D341Med (cell line): Measurements from ENCODE around the gene PLAC1.

Source experiments
- DNase-seq: peaks from one replicate; pipeline ENCODE4 v3.0.0; 2012; ENCODE audit warnings: low spot score

Gene PLAC1, protein sequence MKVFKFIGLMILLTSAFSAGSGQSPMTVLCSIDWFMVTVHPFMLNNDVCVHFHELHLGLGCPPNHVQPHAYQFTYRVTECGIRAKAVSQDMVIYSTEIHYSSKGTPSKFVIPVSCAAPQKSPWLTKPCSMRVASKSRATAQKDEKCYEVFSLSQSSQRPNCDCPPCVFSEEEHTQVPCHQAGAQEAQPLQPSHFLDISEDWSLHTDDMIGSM

DNA sequence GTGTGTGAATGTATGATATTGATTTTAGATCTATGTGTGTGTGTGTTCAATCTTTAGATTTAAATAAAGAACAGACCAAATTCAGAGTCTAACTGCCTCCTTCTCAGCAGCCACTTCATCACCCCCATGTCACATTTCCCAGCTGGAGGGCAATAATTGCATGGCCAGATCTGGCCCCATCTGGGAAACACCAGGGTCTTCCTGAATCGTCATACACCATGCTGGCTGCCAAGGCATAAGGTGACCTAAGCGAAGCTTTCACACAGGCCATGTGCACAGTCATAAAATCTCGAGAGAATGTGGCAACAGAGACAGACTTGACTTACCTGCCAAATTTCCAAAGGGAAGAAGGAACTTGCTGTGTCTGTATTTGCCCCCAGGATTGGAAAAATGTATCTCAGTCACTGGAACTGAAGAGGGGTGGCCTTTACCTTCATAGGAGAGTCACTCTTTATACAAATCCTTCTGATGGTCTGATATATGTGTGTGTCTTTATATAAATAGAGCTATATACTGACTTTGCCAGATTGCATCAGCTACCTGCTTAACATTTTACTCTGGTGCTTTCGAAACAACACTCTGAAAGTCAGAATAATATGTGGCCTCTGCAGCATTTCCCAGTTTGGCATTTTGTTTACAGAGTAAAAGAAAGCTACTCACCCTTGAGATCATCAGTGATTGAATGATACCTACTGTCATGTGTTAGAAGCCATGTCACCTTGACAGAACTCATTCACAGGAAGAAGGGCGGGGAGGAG lies at the start of gene PLAC1:
Gene PLAC1, minus strand, starts transcription at position 470 of the 758 bp plus-strand sequence. CDS start 91,789 bp downstream, outside the sequence.
- DNase-seq = no peak

DNA sequence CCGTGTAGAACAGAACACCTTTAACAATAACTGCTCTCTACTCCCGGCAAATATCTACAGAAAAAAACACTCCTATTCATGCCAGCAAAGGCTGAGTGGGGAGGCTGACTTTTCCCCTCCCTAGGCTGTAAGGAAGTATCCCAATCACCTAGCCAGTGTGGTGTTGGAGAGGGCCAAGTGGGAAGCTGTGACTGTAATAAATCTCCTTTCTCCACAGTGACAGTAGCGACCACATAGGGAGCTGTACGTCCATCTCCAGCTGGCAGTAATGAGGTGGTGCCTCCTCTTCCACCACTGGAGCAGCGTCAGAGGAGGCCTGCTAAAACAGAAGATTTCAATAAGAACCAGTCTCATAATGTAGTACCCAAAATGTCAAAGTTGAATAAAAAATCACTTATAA lies 47.9 kb upstream of the PLAC1 start:
- DNase-seq = no peak

DNA sequence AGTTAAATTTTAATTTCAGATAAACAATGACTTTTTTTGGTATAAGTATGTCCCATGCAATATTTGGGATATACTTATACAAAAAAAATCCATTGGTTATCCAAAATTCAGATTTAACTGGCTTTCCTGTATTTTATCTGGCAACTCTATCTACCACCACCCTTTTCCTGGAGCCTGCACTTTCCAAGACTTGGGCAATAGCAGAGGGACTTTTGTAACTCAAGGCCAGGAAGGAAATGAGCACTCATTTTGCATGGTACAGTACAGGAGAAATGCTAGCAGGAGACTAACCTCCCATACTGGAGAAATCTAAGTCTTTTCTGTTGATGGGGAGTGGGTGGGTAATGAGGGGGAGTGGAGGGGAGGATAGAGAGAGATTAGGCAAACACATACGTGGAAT lies 37.7 kb upstream of the PLAC1 start:
- DNase-seq = no peak

DNA sequence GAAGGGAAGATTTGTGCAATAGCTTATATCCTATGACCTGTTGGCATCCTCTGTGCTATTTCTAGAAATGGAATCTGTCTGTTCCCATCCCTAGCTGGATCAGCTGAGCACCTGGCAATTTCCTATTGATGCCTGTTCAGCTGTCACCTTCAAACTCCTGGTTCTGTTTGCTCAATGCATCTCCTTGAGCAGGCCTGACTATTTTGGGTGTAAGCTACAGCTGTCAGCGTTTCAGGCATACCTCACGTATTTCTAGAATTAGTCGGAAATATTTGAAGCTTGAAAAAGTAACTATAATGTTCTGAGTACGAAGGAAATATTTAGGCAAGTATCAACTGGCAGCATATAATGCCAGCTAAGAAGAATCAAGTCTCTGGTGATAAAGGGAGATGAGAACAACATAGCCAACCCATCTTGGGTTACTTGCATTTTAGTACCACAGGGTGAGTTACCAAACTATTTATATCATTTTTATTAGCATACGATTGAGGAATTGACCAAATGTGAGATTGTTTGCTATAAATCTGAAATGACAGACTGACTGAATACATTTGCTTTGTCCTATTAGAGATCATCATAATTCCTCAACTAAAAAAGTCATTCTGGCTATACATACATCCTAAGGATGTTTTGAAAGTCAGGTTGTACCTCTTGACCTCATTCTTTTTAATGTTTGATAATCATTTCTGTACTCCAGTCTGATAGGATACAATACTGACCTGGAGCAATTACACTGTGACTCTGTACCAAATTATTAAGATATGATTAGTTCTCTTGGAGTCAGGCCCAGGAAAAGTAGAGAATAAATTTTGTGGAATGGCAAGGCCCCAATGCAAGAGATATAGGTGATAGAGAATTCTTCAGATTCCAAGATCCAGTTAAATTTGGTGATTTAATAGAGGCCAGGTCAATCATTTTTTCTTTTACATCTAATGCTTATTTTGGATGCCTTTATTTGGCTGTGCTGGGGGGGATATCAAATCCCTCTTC lies 36.4 kb upstream of the PLAC1 start:
- no peak for DNase-seq

DNA sequence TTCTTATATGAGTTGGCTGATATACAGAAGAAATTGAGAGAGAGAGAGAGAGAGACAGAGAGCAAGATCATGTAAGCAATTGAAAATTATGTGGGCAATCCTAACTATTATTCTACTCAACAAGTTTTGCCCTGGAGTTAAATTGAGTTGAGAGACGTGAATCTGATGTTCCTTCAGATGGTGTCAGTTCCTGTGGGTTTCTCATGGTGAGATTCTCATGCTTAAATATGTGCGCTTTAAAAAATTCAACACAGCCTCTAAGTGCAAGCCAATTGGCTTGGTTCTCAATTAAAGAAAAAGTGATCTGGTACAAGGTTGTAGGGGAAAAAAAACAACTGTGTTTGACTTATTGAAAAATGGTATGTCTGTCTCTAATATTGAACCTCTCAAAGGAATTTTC lies 35.4 kb upstream of the PLAC1 start:
- no peak for DNase-seq

DNA sequence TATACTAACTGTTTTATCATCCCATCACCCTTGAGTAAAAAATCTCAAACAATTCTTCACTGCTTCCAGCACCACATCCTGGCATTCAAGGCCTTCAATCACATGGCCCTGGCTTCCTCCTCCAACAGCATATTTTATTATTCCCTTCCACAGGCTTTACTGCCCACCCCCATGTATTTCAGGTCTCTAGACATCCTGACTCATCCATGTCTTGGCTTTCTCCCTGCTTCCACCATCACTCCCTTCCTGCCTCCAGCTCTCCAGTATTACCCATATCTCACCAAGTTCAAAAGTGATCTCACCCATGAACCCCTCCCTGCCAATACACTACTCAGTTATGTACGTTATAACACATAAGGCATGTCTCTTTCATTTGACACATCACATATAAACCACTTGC lies 34.7 kb upstream of the PLAC1 start:
- no peak for DNase-seq

DNA sequence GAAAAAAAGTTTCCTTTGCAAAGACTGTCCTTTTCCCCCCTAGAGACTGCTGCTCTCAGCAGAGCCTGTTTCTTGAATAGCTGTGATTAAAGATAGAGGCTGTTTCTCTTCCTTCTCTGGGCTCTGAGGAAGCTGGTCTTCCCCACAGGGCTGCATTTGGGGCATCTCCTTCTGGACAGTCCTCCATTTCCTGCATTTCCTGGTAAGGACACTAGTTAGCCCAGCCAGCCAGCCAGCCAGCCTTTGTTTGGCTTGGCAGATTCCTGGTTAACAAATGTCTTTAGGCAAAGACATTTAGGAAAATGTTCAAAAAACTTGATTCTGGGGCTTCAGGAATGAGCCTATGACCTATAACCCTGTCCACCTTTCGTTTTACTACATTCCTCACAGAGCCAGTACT lies 34.0 kb upstream of the PLAC1 start:
- no peak for DNase-seq

DNA sequence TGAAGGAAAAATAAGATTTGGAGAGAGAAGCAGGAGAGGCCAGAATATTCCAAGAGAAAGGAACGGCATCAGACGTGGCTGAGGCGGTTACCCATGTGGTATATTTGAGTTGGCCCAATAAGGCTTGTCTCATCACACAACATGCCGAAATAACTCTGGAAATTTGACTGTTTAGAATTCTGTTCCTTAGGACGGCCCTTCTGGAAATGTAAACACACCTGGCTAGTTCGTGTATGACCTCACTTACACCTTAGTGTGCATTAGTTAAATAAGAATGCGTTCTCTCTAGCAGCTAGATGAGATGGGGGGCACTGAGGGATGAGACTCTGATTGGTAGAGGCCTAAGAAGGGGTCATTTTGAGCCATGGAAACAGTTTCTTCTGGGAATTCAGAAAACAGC lies 33.2 kb upstream of the PLAC1 start:
- no peak for DNase-seq

DNA sequence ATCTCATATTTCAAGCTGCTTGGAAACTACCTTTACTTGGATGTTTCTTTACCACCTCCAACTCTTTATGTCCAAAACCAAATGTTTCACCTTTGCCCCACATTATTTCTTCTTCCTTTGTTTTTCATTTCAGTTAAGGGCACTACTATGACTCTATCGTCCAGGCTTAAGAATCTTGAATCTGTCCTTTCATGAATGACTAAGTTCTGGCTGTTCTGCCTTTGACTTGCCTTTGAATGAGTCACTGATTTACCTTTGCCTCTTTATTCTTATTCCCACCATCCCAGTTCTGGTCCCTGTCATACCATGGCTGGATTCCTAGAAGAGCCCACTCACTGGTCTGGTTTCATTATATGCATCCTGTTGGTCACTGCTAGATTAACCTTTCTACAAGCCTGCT lies 30.6 kb upstream of the PLAC1 start:
- no peak for DNase-seq

DNA sequence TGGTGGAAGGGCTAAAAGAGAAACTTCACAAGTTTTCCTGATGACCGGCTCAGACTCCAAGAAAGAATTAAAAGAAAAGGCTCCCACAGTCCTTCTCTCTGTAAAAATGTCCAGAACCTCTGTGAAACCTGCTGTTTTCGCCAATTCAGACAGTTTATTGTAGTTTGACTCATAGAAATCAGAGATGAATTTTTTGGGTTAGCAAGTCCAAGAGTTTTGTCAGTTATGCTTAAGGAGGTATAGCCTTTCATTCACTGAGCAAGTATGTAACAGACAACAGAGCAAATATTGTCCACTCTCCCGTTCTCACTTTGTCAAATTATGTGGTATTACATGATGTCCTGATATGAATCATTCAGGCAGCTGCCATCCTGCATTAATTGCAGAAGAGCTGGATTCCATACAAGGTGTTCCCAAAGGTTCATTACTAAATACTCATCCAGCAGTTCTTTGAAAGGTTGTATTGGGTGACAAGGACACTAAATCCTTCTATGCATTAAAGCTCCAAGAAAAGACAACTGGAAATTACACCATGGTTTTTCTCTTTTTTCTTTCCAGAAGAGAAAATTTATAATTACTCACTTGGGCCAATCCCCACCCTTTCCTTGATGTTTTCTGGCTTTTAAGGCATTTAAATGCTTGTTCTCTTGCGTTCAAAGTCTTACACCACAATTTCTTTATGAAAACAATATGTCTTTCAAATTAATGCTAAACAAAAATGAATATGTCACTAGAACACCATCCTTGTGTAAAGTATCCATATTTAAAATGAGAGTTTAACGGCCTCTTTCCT lies 30.0 kb upstream of the PLAC1 start:
- no peak for DNase-seq

DNA sequence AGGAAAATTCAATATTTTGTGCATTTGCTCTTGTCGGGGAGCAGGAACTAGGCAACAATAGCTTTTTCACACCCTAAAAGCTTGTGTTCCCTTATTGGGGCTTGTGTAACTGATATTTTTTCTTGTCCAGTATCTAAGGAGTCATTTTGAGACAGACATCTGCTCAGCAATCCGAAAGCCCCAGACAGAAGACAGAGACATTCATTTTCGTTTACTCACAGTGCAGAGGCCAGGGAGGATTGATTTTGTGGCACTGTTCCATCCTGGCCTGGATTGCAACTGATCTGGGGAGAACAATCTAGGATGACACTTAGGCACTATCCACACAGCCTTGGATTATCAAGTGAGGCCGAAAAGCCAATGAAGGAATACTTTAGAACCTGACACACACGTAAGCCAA lies 27.4 kb upstream of the PLAC1 start:
- no peak for DNase-seq

DNA sequence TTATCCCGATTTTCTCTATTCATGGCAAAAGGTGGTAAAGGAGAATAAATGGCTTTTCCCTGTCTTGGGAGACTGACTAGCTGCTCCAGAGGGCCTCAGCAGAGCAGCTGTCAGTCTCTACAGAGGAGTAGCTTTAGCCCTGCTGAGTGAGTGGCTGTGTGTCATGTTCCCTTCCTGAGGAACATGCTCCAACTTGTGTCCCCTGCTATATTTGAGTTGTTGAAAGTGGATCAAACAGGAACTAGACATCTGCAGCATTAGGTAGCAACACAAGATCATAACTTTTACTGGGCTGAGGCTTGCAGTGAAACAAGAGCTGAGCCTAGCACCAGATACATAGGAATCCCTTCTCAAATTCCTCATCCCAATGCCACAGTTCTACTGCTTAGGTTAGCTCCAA lies 26.7 kb upstream of the PLAC1 start:
- no peak for DNase-seq

DNA sequence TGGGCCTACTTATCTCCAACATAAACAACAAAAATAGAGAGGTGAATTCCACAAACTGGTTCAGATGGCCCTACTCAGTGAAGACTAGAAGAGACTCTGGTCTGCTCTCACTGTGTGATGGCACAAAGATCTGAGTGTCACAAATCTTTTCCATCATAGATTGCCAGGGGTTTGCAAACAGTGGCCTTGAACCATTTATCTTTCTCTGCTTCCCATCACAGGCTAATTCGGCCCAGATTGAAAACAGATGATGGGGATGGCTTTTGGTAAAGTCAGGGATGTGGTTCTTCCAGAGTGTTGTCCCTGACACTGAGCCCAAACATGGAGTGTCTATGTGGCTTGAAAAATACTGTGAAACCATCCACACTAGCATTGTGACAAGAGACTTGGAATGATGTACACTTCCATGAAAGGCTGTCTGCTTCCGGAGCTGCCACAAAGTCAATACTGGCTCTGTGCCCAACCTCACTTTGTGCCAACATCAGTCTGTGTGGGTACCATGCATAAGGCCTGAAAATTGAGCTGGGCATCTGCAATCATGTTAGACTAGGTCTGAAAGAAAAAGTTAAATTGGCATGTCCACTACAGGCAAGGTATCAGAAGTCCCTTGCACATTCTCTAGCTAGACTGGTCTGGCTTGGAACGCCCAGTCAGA lies 25.2 kb upstream of the PLAC1 start:
- no peak for DNase-seq

DNA sequence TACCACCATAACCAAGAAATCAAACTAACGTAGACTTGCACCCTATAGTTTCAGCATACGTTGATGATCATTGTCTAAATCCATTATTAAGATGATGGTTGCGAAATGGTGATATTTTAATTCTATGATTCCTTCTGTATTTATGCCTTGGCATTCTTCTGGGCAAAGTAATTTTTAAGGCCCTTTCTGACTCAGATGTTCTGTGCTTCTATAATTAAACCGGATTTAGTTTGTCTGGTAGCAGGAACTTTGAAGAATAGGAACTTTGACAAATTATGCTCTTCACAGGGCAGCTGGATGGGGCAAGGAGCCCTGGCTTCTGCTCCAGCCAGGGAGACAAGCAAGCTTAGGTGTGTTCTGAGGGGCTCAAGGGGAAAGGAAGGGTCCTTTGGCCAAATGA lies 23.8 kb upstream of the PLAC1 start:
- no peak for DNase-seq

DNA sequence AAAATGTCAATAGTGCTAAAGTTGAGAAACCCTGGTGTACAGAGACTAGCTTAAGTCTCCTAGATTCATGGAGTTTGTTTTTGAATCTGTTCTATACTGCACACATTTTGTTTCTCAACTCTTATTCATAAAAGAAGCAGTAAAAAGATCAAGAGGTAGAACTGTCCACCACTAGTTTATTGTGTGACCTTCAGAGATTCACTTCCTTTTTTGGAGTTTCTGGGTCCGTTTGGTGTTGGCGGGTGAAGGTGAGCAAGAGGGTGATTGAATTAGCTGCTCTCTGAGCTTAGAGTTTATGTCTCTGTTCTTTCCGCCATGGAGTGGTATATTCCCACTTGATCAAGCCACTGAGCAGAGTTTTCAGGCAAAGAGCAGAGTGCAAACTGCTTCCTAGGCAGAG lies 21.4 kb upstream of the PLAC1 start:
- DNase-seq = no peak

DNA sequence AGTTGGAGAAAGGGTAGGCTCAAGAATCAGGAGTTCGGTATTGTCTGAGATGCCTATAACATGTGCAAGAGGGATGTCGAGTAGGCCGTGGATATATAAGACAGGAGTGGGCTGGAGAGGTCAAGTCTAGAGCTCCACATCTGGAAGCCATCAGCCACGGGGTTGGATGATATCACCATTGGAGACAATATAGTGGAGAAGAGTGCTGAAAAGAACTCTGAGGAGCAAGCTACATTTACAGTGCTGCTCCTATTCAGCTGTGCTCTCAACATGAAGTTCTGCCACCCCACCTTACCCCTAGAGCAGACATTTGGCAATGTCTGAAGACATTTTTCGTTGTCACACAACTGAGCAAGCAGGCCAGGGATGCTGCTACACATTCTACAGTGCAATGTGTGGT lies 20.9 kb upstream of the PLAC1 start:
- DNase-seq = no peak

DNA sequence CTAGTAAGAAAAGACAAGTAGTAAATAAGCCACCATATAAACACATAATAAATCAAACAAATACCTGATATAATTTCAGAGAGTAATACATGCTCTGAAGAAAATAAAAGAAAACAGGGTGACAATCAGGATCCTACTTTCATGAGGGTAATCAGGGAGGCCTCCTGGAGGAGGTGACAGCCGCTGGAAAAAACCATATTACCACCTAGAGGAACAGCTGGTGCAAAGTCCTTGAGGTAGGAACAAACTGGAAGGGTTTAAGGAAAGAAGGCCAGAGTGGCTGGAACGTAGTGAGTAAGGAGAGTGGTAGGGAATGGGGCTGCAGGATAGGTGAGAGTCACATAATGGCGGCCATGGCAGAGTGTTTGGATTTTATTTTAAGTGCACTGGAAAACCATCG lies 19.1 kb upstream of the PLAC1 start:
- DNase-seq = no peak

DNA sequence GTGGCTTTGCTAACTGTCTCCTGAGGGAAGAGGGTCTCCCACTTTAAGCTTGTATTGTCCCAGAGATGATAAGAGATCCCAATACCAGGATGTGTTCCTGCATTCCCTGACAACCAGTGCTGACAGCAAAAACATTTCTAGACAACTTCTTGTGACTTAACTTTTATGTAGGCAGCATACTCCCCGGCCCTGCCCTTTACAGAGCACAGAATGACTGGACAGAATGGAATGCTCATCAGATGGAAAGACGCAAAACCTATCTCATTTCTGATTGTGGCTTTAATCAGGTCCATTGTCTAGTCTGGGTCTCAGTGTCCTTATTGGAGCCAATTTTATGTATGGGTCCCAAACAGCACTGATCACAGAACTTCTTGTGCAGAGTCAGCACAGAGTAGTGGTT lies 18.2 kb upstream of the PLAC1 start:
- no peak for DNase-seq

DNA sequence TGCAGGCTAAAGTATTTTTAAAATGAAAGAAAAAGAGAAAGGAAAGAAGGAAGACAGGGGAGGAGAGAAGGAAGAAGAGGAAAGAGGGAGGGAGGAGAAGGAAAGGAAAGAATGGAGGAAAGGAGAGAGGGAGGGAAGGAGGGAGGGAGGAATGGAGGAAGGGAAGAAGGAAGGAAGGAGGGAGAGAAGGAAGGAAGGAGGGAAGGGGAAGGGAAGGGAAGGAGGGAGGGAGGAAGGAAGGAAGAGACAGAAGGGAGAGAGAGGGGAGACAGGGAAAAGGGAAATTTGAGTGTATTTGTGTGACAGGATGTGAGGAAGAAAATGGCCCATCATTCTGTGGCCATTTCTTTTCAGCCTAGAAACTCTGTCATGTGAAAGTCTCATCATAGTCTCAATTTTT lies 14.9 kb upstream of the PLAC1 start:
- DNase-seq = no peak

DNA sequence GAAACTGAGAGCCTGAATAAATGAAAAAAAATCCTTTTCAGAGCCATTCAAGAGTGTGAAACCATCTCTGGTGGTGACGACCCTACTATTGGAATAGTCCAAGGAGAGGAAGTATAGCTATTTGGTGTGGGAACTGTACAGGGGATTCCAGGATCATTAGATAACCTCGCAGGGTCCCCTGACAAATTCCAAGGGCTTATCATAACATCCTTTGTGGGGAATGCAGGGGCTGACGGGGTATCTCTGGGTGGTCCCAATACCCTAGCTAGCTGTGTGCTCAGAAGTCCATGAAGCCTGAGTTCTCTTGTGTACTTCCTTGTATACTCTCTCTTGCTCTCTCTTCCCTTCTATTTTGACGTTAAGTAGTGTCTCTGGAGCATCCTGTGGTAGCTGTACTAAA lies 13.8 kb upstream of the PLAC1 start:
- DNase-seq = no peak

DNA sequence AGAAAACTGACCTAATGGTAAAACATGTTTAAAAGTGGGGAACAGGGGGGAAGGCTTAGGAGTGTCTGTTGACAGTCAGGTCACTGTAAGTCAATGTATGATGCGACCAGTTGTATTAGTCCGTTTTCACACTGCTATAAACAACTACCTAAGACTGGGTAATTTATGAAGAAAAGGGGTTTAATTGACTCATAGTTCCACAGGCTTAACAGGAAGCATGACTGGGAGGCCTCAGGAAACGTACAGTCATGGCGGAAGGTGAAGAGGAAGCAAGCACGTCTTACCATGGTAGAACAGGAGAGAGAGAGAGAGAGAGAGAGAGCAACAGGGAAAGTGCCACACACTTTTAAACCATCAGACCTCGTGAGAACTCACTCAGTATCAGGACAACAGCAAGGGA lies 13.0 kb upstream of the PLAC1 start:
- no peak for DNase-seq
